GM06990 (cell line): ENCODE data around the gene RNF112.

Source experiments
- DNase-seq: peaks from one replicate; pipeline ENCODE4 v3.0.0-alpha.2; 2011; ENCODE audit not compliant: insufficient read length; ENCODE audit errors: extremely low read depth
- H3K27me3 ChIP-seq: replicated peaks from 2 replicates; pipeline ENCODE4 v1.6.0; 2011; ENCODE audit warnings: low read length; ENCODE audit not compliant: control insufficient read depth, insufficient read depth
- H3K36me3 ChIP-seq: 2 replicates; pipeline ENCODE4 v1.5.1; 2011; ENCODE audit warnings: low read length; ENCODE audit not compliant: control insufficient read depth, insufficient read depth
- H3K4me3 ChIP-seq: replicated peaks from 2 replicates; pipeline ENCODE4 v1.5.1; 2011; ENCODE audit warnings: low read depth, mild to moderate bottlenecking, control low read depth, low read length
- TF ChIP-seq, protein P1 (sequence below): IDR thresholded peaks from 2 replicates; pipeline ENCODE4 v1.5.1; 2011; ENCODE audit warnings: low read length, control low read depth, mild to moderate bottlenecking, inconsistent platforms; ENCODE audit not compliant: insufficient read depth, poor library complexity, severe bottlenecking

RNF112 gene

DNA sequence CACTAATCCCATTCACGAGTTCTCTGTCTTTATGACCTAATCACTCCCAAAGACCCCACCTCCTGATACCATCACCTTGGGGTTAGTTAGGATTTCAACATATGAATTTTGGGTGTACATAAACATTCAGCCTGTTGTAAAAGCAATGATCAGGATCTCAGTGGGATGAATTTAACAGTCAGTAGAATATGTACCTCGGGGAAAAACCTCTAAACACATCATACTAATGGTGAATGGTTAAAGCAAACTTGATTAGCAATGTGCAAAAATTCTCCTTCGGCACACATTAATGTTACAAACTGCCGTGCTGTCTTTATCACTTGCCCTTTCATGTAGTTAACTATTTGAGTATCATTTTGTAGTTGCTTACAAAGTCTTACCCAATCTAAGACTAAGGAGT is 10.2 kb downstream of the RNF112 start:
- TF ChIP-seq, protein P1, sequence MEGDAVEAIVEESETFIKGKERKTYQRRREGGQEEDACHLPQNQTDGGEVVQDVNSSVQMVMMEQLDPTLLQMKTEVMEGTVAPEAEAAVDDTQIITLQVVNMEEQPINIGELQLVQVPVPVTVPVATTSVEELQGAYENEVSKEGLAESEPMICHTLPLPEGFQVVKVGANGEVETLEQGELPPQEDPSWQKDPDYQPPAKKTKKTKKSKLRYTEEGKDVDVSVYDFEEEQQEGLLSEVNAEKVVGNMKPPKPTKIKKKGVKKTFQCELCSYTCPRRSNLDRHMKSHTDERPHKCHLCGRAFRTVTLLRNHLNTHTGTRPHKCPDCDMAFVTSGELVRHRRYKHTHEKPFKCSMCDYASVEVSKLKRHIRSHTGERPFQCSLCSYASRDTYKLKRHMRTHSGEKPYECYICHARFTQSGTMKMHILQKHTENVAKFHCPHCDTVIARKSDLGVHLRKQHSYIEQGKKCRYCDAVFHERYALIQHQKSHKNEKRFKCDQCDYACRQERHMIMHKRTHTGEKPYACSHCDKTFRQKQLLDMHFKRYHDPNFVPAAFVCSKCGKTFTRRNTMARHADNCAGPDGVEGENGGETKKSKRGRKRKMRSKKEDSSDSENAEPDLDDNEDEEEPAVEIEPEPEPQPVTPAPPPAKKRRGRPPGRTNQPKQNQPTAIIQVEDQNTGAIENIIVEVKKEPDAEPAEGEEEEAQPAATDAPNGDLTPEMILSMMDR: no peak
- Histone ChIP-seq H3K27me3 (no peaks in the 10 kb centered on the region), H3K36me3 (no peaks in the 10 kb centered on the region), H3K4me3 (no peak overlapping the region)
- no peak for DNase-seq

DNA sequence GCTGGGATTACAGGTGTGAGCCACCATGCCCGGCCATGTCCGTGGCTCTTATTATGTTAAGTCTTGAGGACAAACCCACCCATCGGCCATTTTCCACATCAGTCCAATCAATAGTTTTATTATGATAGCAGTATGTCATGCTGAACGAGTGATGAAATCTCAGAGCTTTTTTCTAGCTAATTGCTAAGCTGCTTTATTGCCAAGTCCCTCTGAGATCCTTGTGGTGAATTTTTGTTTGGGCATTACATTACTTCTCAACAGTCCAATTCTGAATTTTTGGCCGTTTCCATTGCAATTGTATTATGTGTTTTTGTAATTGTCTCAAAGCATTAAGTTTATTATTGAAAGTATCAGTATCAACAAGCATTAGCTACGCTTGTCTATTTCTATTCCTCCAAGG is 10.9 kb downstream of the RNF112 start:
- DNase-seq: no peak
- Histone ChIP-seq H3K4me3 (no peak overlapping the region), H3K36me3 (no peaks in the 10 kb centered on the region), H3K27me3 (no peaks in the 10 kb centered on the region)
- TF ChIP-seq, protein P1: no peak

DNA sequence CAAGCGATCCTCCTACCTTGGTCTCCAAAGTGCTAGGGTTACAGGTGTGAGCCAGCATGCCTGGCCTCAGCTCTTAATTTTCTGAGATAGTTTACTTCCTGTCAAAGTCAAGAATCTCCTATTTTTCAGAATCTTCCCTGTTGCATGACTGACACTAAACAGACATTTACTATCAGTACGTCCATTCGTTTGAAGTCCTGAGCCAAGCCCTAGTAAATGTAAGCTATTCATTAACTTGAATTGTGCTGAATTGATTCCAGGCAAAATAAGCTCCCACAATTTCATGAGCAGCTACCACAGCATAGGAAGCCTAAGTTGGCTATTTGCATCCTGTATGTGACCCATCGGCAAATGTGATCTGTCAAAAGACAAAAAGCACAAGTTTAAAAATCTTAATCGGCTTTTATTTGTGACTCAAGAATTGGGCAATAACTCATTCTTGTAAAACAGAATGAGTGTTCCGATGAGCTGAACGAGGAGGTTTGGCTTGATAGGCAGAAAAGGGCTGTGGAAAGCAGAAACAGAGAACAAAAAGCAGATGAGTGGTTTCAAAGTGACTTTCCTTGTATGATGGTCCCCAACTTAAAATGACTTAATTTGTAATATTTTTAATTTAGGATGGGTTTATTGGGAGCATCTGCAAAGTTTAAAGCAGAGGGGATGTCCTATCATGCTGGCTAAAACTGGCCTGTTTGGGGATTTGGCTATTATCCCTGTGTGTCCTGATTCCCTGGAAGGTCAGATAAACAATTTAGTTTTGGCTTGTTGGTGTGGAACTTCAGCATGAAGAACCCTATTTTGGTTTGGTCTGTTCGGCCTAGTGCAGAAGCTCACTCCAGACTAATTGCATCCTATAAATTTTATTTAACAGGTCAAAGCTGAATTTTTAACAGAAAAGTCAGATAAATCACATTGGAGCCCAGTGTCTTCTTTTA is 14.2 kb downstream of the RNF112 start:
- TF ChIP-seq, protein P1: no peak
- Histone ChIP-seq H3K36me3 (no peaks in the 10 kb centered on the region), H3K27me3 (no peaks in the 10 kb centered on the region), H3K4me3 (no peak overlapping the region)
- no peak for DNase-seq

DNA sequence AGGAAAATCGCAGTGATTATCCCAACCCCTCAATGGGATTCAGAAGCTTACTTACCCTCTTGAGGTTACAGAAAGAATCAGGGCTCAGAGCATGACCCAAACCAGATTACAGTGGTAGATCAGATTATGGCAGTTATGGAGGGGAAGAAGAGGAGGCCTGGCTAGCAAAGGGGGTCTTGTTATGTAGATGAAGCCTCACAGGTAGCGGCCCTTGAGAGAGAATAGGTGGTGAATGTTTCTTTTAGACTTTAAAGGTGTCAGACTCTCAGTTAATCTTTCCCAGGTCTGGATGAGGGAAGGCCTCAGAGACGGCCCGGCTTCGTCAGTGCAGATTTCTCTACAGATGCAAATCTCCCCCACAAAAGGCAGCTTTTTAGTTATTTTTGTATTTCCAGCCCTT is 15.6 kb downstream of the RNF112 start:
- Histone ChIP-seq H3K27me3 (no peaks in the 10 kb centered on the region), H3K36me3 (no peaks in the 10 kb centered on the region), H3K4me3 (no peak overlapping the region)
- TF ChIP-seq, protein P1: no peak
- DNase-seq: no peak

DNA sequence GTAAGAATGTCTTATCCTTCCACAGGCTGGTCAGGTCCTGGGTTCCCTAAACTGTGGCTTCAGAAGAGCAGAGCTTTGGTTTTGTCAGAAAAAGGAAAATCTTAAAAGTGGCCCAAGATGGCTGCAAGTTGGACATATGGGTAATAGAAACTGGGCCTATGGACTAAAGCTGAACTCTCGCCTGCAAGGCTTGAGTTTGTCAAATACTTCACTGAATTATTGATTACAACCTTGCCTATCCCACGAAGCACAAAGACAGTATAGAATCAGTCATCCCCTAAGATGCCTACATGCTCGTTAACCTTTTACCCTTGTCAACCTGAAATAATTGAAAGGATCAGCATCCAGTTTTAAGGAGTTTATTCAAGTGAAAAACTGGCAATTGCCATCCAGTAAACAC is 20.7 kb downstream of the RNF112 start:
- Histone ChIP-seq H3K4me3 (no peak overlapping the region), H3K27me3 (no peaks in the 10 kb centered on the region), H3K36me3 (no peaks in the 10 kb centered on the region)
- TF ChIP-seq, protein P1: no peak
- DNase-seq: no peak
